ENCODE measurements around the gene TUBG2. TPM values are rescaled to one million over a fixed set of nuclear protein-coding genes. Genes with fewer than 3 reads are reported as not detected.

Gene TUBG2
- total RNA-seq, 1 donor from 2014 or later, result 26.2 TPM

- DNase-seq (ENCODE audit: low spot score), result no peak
- Mint-ChIP-seq H3K36me3 (ENCODE audit: low read depth) (peaks cover 47% of the 10 kb centered on the region), H3K4me1 (ENCODE audit: low read depth) (no peaks in the 10 kb centered on the region), H3K9me3 (ENCODE audit: low read depth) (no peaks in the 10 kb centered on the region), H3K4me3 (ENCODE audit: unreplicated experiment) (no peak overlapping the region), H3K27me3 (ENCODE audit: low read depth) (no peaks in the 10 kb centered on the region), H3K27ac (ENCODE audit: unreplicated experiment) (no peak overlapping the region)
- TF ChIP-seq CTCF (IDR thresholded peaks at IDR 0.05), result no peak
Observed at GRCh38 chr17:42706732-42707131, 47.6 kb downstream of the TUBG2 start.

- H3K27ac Mint-ChIP-seq (ENCODE audit: unreplicated experiment), result no peak overlapping the region
- no peaks in the 10 kb centered on the region for H3K27me3 Mint-ChIP-seq (ENCODE audit: low read depth)
- H3K4me1 Mint-ChIP-seq (ENCODE audit: low read depth), result no peaks in the 10 kb centered on the region
- TF ChIP-seq CTCF (IDR thresholded peaks at IDR 0.05), result no peak
- DNase-seq (ENCODE audit: low spot score), result no peak
- H3K36me3 Mint-ChIP-seq (ENCODE audit: low read depth), result peaks cover 44% of the 10 kb centered on the region
- H3K9me3 Mint-ChIP-seq (ENCODE audit: low read depth), result no peaks in the 10 kb centered on the region
- no peak overlapping the region for H3K4me3 Mint-ChIP-seq (ENCODE audit: unreplicated experiment)
Observed at GRCh38 chr17:42708588-42708987, 49.5 kb downstream of the TUBG2 start.

- Mint-ChIP-seq H3K4me1 (ENCODE audit: low read depth) (no peaks in the 10 kb centered on the region), H3K36me3 (ENCODE audit: low read depth) (peaks cover 38% of the 10 kb centered on the region), H3K27ac (ENCODE audit: unreplicated experiment) (no peak overlapping the region), H3K27me3 (ENCODE audit: low read depth) (no peaks in the 10 kb centered on the region), H3K9me3 (ENCODE audit: low read depth) (no peaks in the 10 kb centered on the region), H3K4me3 (ENCODE audit: unreplicated experiment) (no peak overlapping the region)
- no peak for TF ChIP-seq CTCF (IDR thresholded peaks at IDR 0.05)
- no peak for DNase-seq (ENCODE audit: low spot score)
Observed at GRCh38 chr17:42709561-42709960, 50.5 kb downstream of the TUBG2 start.

Small RNA genes lying within 50 kb of the gene (microRNA-seq; reads per million reads assigned to microRNA genes)
- gene MIR6780A (ENCODE audit: borderline number of aligned reads), result 2.2 reads per million

Other genes with a start within 250 kb of the TUBG2 start
- 501 to 877 TPM (median 874 TPM) in 3 replicates for gene CAVIN1, start 236.0 kb upstream of the TUBG2 start, total RNA-seq
- 49.9 to 63.4 TPM (median 61.3 TPM) in 3 replicates for gene ATP6V0A1, start 200.4 kb upstream of the TUBG2 start, total RNA-seq
- gene NAGLU, start 123.0 kb upstream of the TUBG2 start, total RNA-seq, result 64.5 to 68.7 TPM (median 66.4 TPM) in 3 replicates
- 1.4 to 2.6 TPM (median 1.4 TPM) in 3 replicates for gene HSD17B1, start 106.4 kb upstream of the TUBG2 start, total RNA-seq
- 31.2 to 57.3 TPM (median 37.1 TPM) in 3 replicates for gene COASY, start 97.1 kb upstream of the TUBG2 start, total RNA-seq
- 30.1 to 37.0 TPM (median 30.3 TPM) in 3 replicates for gene MLX, start 92.2 kb upstream of the TUBG2 start, total RNA-seq
- gene PSMC3IP, start 81.6 kb upstream of the TUBG2 start, total RNA-seq, result 4.9 to 13.0 TPM (median 6.1 TPM) in 3 replicates
- gene RETREG3, start 49.9 kb upstream of the TUBG2 start, total RNA-seq, result 50.4 to 62.9 TPM (median 61.8 TPM) in 3 replicates
- 41.1 to 70.4 TPM (median 41.6 TPM) in 3 replicates for gene TUBG1, start 49.6 kb upstream of the TUBG2 start, total RNA-seq
- gene PLEKHH3, start 17.7 kb downstream of the TUBG2 start, total RNA-seq, result 23.7 to 41.5 TPM (median 38.7 TPM) in 3 replicates
- gene CCR10, start 22.6 kb downstream of the TUBG2 start, total RNA-seq, result 1.2 to 1.8 TPM (median 1.6 TPM) in 3 replicates
- gene CNTNAP1, start 23.2 kb downstream of the TUBG2 start, total RNA-seq, result 22.8 to 43.6 TPM (median 42.1 TPM) in 3 replicates
- 22.2 to 25.6 TPM (median 22.4 TPM) in 3 replicates for gene EZH1, start 85.8 kb downstream of the TUBG2 start, total RNA-seq
- gene RAMP2, start 101.9 kb downstream of the TUBG2 start, total RNA-seq, result 0.63 to 4.9 TPM (median 3.9 TPM) in 3 replicates
- gene VPS25, start 114.2 kb downstream of the TUBG2 start, total RNA-seq, result 52.5 to 63.9 TPM (median 55.1 TPM) in 3 replicates
- 0.26 to 0.32 TPM in 2 of 3 replicates, not detected in the other for gene WNK4, start 121.3 kb downstream of the TUBG2 start, total RNA-seq
- 38.7 to 49.1 TPM (median 39.5 TPM) in 3 replicates for gene COA3, start 139.4 kb downstream of the TUBG2 start, total RNA-seq
- 0.60 TPM in 1 of 3 replicates, not detected in the others for gene CNTD1, start 139.6 kb downstream of the TUBG2 start, total RNA-seq
- gene BECN1, start 165.0 kb downstream of the TUBG2 start, total RNA-seq, result 55.3 to 71.6 TPM (median 60.5 TPM) in 3 replicates
- gene PSME3, start 174.1 kb downstream of the TUBG2 start, total RNA-seq, result 99.7 to 117 TPM (median 111 TPM) in 3 replicates
- 1.4 to 2.2 TPM (median 1.4 TPM) in 3 replicates for gene AOC2, start 185.3 kb downstream of the TUBG2 start, total RNA-seq
- 0.53 to 17.4 TPM (median 15.5 TPM) in 3 replicates for gene AOC3, start 191.9 kb downstream of the TUBG2 start, total RNA-seq
- gene G6PC1, start 241.5 kb downstream of the TUBG2 start, total RNA-seq, result not detected in 3 replicates